HepG2 (cell line): ENCODE results near the gene CCNB2.

Experiments used
- ASH2L ChIP-seq: fragments of 300-600, 200-600 bp; sonication (generic); IDR thresholded peaks from 2 replicates; pipeline ENCODE4 v1.7.0; 2017; ENCODE audit warnings: low read depth, mild to moderate bottlenecking, moderate library complexity, mixed read lengths, low read length; ENCODE audit not compliant: insufficient read length
- ATF7-NPFF ChIP-seq: sonication (generic); formaldehyde crosslinking; IDR thresholded peaks from 2 replicates; pipeline ENCODE4 v1.8.1; 2023; ENCODE audit warnings: mild to moderate bottlenecking, low read depth, missing genetic modification reagents, moderate library complexity
- EZH2 ChIP-seq: conservative IDR thresholded peaks from 2 replicates; pipeline ENCODE4 v1.6.1; 2012; ENCODE audit warnings: mild to moderate bottlenecking, low read depth, low read length, moderate library complexity
- GATA4 ChIP-seq: sonication (generic); IDR thresholded peaks from 2 replicates; pipeline ENCODE4 v1.6.1; 2016; ENCODE audit warnings: antibody characterized with exemption, low read depth, borderline replicate concordance
- MEF2D ChIP-seq: sonication (generic); formaldehyde crosslinking; IDR thresholded peaks from 2 replicates; pipeline ENCODE4 v1.5.1; 2020; ENCODE audit warnings: mild to moderate bottlenecking, missing genetic modification reagents
- POLR2A ChIP-seq, 2 experiments: IDR thresholded peaks; 2 replicates each; pipeline ENCODE4 v1.6.1; 2011; ENCODE audit warnings: low read depth in 2 of 2, low read length in 2 of 2, mild to moderate bottlenecking in 1 of 2, moderate library complexity in 1 of 2; ENCODE audit not compliant: insufficient read depth in 1 of 2
- SP1 ChIP-seq, 2 experiments: fragments of 450-650 bp in 1 of 2; sonication (generic) in 1 of 2; formaldehyde crosslinking in 1 of 2; IDR thresholded peaks; 2 replicates each; pipeline versions ENCODE4 v1.4.0 to v1.6.1; 2016 to 2020; ENCODE audit warnings: missing genetic modification reagents in 1 of 2
- ZNF253 ChIP-seq: sonication (generic); formaldehyde crosslinking; IDR thresholded peaks from 2 replicates; pipeline ENCODE4 v1.8.0; 2022; ENCODE audit warnings: mild to moderate bottlenecking, missing genetic modification reagents, borderline replicate concordance
- ZNF709 ChIP-seq: sonication (generic); formaldehyde crosslinking; IDR thresholded peaks from 2 replicates; pipeline ENCODE4 v1.5.0; 2020; ENCODE audit warnings: mild to moderate bottlenecking, missing genetic modification reagents
- TF ChIP-seq, protein P1 (sequence below), 2 experiments: sonication (generic) in 1 of 2; formaldehyde crosslinking in 1 of 2; IDR thresholded peaks; 2 replicates each; pipeline versions ENCODE4 v1.4.0 to v1.6.1; 2016 to 2020; ENCODE audit warnings: borderline replicate concordance in 1 of 2, low read depth in 1 of 2, mild to moderate bottlenecking in 1 of 2, missing genetic modification reagents in 1 of 2
- TF ChIP-seq, protein P2 (sequence below): sonication (generic); formaldehyde crosslinking; IDR thresholded peaks from 2 replicates; pipeline ENCODE4 v1.5.0; 2020; ENCODE audit warnings: mild to moderate bottlenecking, missing genetic modification reagents, moderate library complexity
- TF ChIP-seq, protein P3 (sequence below): sonication (generic); formaldehyde crosslinking; IDR thresholded peaks from 2 replicates; pipeline ENCODE4 v1.5.1; 2020; ENCODE audit warnings: mild to moderate bottlenecking, missing genetic modification reagents, moderate library complexity
- TF ChIP-seq, protein P4 (sequence below): sonication (generic); formaldehyde crosslinking; IDR thresholded peaks from 2 replicates; pipeline ENCODE4 v1.4.0; 2020; ENCODE audit warnings: low read depth, mild to moderate bottlenecking, missing genetic modification reagents
- TF ChIP-seq, protein P5 (sequence below), 2 experiments: fragments of 450-650 bp in 1 of 2; sonication (generic) in 1 of 2; formaldehyde crosslinking in 1 of 2; IDR thresholded peaks; 2 replicates each; pipeline versions ENCODE4 v1.6.1 to v1.8.0; 2016 to 2022; ENCODE audit warnings: antibody characterized with exemption in 1 of 2, mild to moderate bottlenecking in 1 of 2, missing genetic modification reagents in 1 of 2

DNA sequence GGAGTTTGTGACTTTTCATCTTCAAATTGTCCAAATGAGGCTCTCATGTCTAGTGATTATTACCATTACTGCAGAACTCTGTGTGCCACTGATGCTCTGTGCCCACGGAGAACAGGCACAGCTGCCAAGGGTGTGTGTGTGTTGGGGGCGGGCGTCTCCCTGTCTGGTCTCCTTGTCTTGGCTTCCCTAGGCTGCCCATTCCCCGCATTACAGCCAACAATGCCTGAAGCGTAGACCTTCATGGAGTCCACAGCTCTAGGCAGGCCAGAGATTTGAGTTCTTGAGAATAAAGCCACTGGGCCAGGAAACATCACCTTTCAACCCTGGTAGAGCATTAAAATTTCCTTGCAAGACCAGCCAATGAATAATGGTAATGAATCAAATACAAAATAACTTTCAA is 42.7 kb downstream of the CCNB2 start:
- TF ChIP-seq SP1 (IDR thresholded peaks at IDR 0.05) (no peak), SP1 (CRISPR knock-in tag; IDR thresholded peaks at IDR 0.05) (no peak), ZNF253 (CRISPR knock-in tag) (no peak), POLR2A (IDR thresholded peaks at IDR 0.05; ENCODE audit: insufficient read depth in 1 of 2, low read depth in 2 of 2, low read length in 2 of 2) (no peak), ZNF709 (CRISPR knock-in tag) (no peak), GATA4 (no peak), ATF7-NPFF (CRISPR knock-in tag) (no peak), MEF2D (no peak), ASH2L (no peak), EZH2 (no peak)
- TF ChIP-seq, protein P1, sequence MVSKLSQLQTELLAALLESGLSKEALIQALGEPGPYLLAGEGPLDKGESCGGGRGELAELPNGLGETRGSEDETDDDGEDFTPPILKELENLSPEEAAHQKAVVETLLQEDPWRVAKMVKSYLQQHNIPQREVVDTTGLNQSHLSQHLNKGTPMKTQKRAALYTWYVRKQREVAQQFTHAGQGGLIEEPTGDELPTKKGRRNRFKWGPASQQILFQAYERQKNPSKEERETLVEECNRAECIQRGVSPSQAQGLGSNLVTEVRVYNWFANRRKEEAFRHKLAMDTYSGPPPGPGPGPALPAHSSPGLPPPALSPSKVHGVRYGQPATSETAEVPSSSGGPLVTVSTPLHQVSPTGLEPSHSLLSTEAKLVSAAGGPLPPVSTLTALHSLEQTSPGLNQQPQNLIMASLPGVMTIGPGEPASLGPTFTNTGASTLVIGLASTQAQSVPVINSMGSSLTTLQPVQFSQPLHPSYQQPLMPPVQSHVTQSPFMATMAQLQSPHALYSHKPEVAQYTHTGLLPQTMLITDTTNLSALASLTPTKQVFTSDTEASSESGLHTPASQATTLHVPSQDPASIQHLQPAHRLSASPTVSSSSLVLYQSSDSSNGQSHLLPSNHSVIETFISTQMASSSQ (IDR thresholded peaks at IDR 0.05; ENCODE audit: low read depth): no peak
- TF ChIP-seq, protein P1 (CRISPR knock-in tag; IDR thresholded peaks at IDR 0.05; ENCODE audit: borderline replicate concordance): no peak
- TF ChIP-seq, protein P2, sequence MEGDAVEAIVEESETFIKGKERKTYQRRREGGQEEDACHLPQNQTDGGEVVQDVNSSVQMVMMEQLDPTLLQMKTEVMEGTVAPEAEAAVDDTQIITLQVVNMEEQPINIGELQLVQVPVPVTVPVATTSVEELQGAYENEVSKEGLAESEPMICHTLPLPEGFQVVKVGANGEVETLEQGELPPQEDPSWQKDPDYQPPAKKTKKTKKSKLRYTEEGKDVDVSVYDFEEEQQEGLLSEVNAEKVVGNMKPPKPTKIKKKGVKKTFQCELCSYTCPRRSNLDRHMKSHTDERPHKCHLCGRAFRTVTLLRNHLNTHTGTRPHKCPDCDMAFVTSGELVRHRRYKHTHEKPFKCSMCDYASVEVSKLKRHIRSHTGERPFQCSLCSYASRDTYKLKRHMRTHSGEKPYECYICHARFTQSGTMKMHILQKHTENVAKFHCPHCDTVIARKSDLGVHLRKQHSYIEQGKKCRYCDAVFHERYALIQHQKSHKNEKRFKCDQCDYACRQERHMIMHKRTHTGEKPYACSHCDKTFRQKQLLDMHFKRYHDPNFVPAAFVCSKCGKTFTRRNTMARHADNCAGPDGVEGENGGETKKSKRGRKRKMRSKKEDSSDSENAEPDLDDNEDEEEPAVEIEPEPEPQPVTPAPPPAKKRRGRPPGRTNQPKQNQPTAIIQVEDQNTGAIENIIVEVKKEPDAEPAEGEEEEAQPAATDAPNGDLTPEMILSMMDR (CRISPR knock-in tag): no peak
- TF ChIP-seq, protein P3, sequence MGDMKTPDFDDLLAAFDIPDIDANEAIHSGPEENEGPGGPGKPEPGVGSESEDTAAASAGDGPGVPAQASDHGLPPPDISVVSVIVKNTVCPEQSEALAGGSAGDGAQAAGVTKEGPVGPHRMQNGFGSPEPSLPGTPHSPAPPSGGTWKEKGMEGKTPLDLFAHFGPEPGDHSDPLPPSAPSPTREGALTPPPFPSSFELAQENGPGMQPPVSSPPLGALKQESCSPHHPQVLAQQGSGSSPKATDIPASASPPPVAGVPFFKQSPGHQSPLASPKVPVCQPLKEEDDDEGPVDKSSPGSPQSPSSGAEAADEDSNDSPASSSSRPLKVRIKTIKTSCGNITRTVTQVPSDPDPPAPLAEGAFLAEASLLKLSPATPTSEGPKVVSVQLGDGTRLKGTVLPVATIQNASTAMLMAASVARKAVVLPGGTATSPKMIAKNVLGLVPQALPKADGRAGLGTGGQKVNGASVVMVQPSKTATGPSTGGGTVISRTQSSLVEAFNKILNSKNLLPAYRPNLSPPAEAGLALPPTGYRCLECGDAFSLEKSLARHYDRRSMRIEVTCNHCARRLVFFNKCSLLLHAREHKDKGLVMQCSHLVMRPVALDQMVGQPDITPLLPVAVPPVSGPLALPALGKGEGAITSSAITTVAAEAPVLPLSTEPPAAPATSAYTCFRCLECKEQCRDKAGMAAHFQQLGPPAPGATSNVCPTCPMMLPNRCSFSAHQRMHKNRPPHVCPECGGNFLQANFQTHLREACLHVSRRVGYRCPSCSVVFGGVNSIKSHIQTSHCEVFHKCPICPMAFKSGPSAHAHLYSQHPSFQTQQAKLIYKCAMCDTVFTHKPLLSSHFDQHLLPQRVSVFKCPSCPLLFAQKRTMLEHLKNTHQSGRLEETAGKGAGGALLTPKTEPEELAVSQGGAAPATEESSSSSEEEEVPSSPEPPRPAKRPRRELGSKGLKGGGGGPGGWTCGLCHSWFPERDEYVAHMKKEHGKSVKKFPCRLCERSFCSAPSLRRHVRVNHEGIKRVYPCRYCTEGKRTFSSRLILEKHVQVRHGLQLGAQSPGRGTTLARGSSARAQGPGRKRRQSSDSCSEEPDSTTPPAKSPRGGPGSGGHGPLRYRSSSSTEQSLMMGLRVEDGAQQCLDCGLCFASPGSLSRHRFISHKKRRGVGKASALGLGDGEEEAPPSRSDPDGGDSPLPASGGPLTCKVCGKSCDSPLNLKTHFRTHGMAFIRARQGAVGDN: no peak
- TF ChIP-seq, protein P4, sequence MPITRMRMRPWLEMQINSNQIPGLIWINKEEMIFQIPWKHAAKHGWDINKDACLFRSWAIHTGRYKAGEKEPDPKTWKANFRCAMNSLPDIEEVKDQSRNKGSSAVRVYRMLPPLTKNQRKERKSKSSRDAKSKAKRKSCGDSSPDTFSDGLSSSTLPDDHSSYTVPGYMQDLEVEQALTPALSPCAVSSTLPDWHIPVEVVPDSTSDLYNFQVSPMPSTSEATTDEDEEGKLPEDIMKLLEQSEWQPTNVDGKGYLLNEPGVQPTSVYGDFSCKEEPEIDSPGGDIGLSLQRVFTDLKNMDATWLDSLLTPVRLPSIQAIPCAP (CRISPR knock-in tag): no peak
- TF ChIP-seq, protein P5, sequence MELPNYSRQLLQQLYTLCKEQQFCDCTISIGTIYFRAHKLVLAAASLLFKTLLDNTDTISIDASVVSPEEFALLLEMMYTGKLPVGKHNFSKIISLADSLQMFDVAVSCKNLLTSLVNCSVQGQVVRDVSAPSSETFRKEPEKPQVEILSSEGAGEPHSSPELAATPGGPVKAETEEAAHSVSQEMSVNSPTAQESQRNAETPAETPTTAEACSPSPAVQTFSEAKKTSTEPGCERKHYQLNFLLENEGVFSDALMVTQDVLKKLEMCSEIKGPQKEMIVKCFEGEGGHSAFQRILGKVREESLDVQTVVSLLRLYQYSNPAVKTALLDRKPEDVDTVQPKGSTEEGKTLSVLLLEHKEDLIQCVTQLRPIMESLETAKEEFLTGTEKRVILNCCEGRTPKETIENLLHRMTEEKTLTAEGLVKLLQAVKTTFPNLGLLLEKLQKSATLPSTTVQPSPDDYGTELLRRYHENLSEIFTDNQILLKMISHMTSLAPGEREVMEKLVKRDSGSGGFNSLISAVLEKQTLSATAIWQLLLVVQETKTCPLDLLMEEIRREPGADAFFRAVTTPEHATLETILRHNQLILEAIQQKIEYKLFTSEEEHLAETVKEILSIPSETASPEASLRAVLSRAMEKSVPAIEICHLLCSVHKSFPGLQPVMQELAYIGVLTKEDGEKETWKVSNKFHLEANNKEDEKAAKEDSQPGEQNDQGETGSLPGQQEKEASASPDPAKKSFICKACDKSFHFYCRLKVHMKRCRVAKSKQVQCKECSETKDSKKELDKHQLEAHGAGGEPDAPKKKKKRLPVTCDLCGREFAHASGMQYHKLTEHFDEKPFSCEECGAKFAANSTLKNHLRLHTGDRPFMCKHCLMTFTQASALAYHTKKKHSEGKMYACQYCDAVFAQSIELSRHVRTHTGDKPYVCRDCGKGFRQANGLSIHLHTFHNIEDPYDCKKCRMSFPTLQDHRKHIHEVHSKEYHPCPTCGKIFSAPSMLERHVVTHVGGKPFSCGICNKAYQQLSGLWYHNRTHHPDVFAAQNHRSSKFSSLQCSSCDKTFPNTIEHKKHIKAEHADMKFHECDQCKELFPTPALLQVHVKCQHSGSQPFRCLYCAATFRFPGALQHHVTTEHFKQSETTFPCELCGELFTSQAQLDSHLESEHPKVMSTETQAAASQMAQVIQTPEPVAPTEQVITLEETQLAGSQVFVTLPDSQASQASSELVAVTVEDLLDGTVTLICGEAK (IDR thresholded peaks at IDR 0.05): no peak
- TF ChIP-seq, protein P5 (CRISPR knock-in tag; IDR thresholded peaks at IDR 0.05): no peak
